Progenitor cell of endocrine pancreas (in vitro differentiated cells): ENCODE results near the gene TDRD12. TPM values are rescaled to one million over a fixed set of nuclear protein-coding genes. Genes with fewer than 3 reads are reported as not detected.
A peak's percentile ranks its signal among the peaks of the same experiment; 100 is the strongest.
"Not testable (repeated sequence)": the region's sequence is repeated elsewhere in the genome, so short reads cannot be mapped to it uniquely, and the experiment has no call there.

Experiments used
- DNase-seq: peaks from one replicate; pipeline ENCODE4 v3.0.0; 2021; ENCODE audit warnings: low spot score; ENCODE audit not compliant: unreplicated experiment
- H3K27ac Mint-ChIP-seq: 2 replicates; pipeline ENCODE4 v1.8.0; 2021; ENCODE audit warnings: mild to moderate bottlenecking, moderate library complexity, mixed read lengths
- H3K27me3 Mint-ChIP-seq: 2 replicates; pipeline ENCODE4 v1.8.0; 2021; ENCODE audit warnings: mixed read lengths
- H3K36me3 Mint-ChIP-seq: 2 replicates; pipeline ENCODE4 v1.8.0; 2022; ENCODE audit warnings: mixed read lengths; ENCODE audit not compliant: insufficient read depth
- H3K4me1 Mint-ChIP-seq: 2 replicates; pipeline ENCODE4 v1.8.0; 2021; ENCODE audit warnings: low read depth, mixed read lengths
- H3K4me3 Mint-ChIP-seq: 2 replicates; pipeline ENCODE4 v1.8.0; 2021; ENCODE audit warnings: low read depth, mild to moderate bottlenecking, moderate library complexity, mixed read lengths
- H3K9me3 Mint-ChIP-seq: 2 replicates; pipeline ENCODE4 v1.8.0; 2021; ENCODE audit warnings: low read depth, mixed read lengths
- total RNA-seq: library from RNA; stranded (reverse); gene quantifications from 2 replicates; pipeline ENCODE4 v1.2.1, GENCODE V29; 2021
- TF ChIP-seq, protein P1 (sequence below): fragments of 200-600 bp; sonication (generic); IDR thresholded peaks from one replicate; pipeline ENCODE4 v1.5.0; 2021; ENCODE audit warnings: antibody characterized with exemption, mild to moderate bottlenecking; ENCODE audit not compliant: unreplicated experiment

The TDRD12 gene
- total RNA-seq, 1 donor from 2014 or later: 0.29 TPM

DNA sequence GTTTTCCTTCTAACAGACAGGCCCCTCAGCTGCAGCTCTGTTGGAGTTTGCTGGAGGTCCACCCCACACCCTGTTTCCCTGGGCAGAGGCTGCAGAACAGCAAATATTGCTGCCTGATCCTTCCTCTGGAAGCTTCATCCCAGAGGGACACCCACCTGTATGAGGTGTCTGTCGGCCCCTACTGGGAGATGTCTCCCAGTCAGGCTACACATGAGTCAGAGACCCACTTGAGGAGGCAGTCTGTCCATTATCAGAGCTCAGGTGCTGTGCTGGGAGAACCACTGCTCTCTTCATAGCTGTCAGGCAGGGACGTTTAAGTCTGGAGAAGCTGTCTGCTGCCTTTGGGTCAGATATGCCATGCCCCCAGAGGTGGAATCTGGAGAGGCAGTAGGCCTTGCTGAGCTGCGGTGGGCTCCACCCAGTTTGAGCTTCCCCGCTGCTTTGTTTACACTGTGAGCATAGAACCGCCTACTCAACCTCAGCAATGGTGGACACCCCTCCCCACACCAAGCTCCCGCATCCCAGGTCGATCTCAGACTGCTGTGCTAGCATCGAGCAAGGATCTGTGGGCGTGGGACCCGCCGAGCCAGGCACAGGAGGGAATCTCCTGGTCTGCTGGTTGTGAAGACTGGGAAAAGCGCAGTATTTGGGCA, 67.7 kb downstream of the TDRD12 start:
- TF ChIP-seq, protein P1, sequence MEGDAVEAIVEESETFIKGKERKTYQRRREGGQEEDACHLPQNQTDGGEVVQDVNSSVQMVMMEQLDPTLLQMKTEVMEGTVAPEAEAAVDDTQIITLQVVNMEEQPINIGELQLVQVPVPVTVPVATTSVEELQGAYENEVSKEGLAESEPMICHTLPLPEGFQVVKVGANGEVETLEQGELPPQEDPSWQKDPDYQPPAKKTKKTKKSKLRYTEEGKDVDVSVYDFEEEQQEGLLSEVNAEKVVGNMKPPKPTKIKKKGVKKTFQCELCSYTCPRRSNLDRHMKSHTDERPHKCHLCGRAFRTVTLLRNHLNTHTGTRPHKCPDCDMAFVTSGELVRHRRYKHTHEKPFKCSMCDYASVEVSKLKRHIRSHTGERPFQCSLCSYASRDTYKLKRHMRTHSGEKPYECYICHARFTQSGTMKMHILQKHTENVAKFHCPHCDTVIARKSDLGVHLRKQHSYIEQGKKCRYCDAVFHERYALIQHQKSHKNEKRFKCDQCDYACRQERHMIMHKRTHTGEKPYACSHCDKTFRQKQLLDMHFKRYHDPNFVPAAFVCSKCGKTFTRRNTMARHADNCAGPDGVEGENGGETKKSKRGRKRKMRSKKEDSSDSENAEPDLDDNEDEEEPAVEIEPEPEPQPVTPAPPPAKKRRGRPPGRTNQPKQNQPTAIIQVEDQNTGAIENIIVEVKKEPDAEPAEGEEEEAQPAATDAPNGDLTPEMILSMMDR: peak; percentile 39
- H3K36me3 Mint-ChIP-seq, H3K4me3 Mint-ChIP-seq, H3K4me1 Mint-ChIP-seq, H3K27ac Mint-ChIP-seq, H3K9me3 Mint-ChIP-seq, DNase-seq: not testable (repeated sequence)
- peaks cover 22% of the 10 kb centered on the region for H3K27me3 Mint-ChIP-seq

DNA sequence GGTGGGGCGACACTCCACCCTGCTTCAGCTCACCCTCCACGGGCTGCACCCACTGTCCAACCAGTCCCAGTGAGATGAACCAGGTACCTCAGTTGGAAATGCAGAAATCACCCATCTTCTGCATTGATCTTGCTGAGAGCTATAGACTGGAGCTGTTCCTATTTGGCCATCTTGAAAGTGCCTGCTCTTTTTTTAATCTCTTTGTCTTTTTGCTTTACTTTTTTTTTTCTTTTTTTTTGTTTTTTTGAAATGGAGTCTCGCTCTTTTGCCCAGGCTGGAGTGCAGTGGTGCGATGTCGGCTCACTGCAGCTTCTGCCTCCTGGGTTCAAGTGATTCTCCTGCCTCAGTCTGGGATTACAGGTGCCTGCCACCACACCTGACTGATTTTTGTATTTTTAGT, 68.3 kb downstream of the TDRD12 start:
- H3K27ac Mint-ChIP-seq, H3K36me3 Mint-ChIP-seq, H3K4me3 Mint-ChIP-seq, H3K4me1 Mint-ChIP-seq, DNase-seq, H3K9me3 Mint-ChIP-seq: not testable (repeated sequence)
- H3K27me3 Mint-ChIP-seq: peaks cover 19% of the 10 kb centered on the region

DNA sequence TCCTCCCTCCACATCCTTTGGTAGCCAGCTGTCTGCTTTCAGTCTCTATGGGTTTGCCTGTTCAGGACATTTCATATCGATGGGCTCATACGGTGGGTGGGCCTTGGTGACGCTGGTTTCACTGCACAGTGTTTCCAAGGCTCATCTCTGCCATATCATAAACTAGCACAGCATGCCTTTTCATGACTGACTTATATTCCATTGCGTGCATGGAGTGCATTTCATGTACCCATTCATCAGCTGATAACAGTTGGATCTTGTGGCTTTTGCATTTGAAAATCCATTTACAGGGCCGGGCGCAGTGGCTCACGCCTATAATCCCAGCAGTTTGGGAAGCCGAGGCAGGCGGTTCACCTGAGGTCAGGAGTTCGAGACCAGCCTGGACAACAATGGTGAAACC, 69.9 kb downstream of the TDRD12 start:
- H3K4me3 Mint-ChIP-seq: no peak overlapping the region
- peaks cover 4% of the 10 kb centered on the region for H3K4me1 Mint-ChIP-seq
- no peaks in the 10 kb centered on the region for H3K36me3 Mint-ChIP-seq
- no peak for DNase-seq
- H3K27me3 Mint-ChIP-seq: peaks cover 16% of the 10 kb centered on the region
- H3K27ac Mint-ChIP-seq: no peak overlapping the region
- no peaks in the 10 kb centered on the region for H3K9me3 Mint-ChIP-seq
- TF ChIP-seq, protein P1: no peak

DNA sequence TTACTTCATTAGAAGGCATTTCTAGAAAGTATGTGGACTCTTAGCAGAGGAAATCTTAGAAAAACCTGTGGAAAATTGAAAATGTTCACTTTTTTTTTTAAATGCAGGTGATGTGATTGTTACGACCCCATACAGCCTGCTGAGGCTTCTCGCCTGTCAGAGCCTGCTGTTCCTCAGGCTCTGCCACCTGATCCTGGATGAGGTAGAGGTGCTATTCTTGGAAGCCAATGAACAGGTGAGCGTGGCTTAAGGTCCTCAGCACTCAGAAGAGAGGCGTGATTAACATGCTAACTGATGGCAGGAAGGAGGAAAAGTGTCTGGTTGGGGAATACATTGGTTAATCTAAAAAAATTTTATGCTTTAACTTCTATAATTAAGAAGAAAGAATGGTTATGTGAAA, 78.6 kb downstream of the TDRD12 start:
- H3K27ac Mint-ChIP-seq: no peak overlapping the region

DNA sequence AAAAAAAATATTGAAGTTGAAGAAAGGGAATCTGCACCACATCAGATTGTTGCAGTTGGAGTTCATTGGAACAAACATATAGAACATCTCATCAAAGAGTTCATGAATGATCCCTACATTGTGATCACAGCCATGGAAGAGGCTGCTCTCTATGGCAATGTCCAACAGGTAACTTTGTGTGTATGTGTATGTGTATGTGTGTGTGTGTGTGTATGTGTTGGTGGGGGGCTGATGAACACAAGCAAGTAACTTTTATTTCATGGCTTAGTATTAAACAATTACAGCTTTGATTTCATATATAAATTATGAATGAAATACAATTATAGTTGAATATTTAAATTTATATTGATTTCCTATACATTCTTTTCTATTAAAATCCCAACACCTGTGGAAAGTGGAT, 80.6 kb downstream of the TDRD12 start:
- DNase-seq: no peak
- peaks cover 7% of the 10 kb centered on the region for H3K27me3 Mint-ChIP-seq
- H3K36me3 Mint-ChIP-seq: no peaks in the 10 kb centered on the region
- no peak overlapping the region for H3K27ac Mint-ChIP-seq
- H3K4me3 Mint-ChIP-seq: no peak overlapping the region
- no peaks in the 10 kb centered on the region for H3K9me3 Mint-ChIP-seq
- H3K4me1 Mint-ChIP-seq: peaks cover 7% of the 10 kb centered on the region
- TF ChIP-seq, protein P1: no peak

More for the DNA sequence above, 78.6 kb downstream of the TDRD12 start:
- Mint-ChIP-seq H3K9me3 (no peaks in the 10 kb centered on the region), H3K4me1 (peaks cover 6% of the 10 kb centered on the region), H3K4me3 (no peak overlapping the region), H3K36me3 (no peaks in the 10 kb centered on the region), H3K27me3 (peaks cover 7% of the 10 kb centered on the region)
- no peak for DNase-seq
- TF ChIP-seq, protein P1: no peak

DNA sequence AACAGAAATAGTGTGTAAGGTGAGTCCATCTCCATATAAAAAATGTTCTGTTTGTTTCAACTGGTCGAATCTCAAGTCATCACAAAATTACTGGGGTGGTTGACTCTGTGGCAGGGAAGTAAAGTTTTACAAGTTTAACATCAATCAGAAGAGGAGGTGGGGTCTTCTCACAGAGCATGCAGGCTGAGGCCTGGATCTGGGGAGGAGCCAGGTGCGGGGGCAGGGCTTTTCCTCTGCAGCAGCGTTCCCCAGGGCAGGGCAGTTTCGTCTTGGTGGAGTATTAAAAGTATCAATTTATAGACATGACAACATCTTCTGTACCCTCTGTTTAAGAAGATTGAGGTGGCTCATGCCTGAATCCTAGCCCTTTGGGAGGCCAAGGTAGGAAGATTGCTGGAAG, 81.2 kb downstream of the TDRD12 start:
- peaks cover 7% of the 10 kb centered on the region for H3K4me1 Mint-ChIP-seq
- H3K4me3 Mint-ChIP-seq: no peak overlapping the region
- no peaks in the 10 kb centered on the region for H3K36me3 Mint-ChIP-seq
- H3K27me3 Mint-ChIP-seq: peaks cover 4% of the 10 kb centered on the region
- TF ChIP-seq, protein P1: no peak
- DNase-seq: no peak
- no peaks in the 10 kb centered on the region for H3K9me3 Mint-ChIP-seq
- no peak overlapping the region for H3K27ac Mint-ChIP-seq
